ENCODE measurements around the gene NRARP. TPM values are rescaled to one million over a fixed set of nuclear protein-coding genes. Genes with fewer than 3 reads are reported as not detected.

The NRARP gene
- total and polyA plus RNA-seq, 2 experiments from 2014 or later = 4.0 to 55.1 TPM

- peaks cover 4% of the 10 kb centered on the region; the same call in 1 of the 2 replicates for H4K20me1 ChIP-seq (replicated peaks; ENCODE audit: insufficient read depth)
- peak within 1 kb of the TSS; percentile 64 for H3K4me3 ChIP-seq
- DNase-seq (ENCODE audit: low spot score) (peak; percentile 92), ATAC-seq (peak; percentile 32)
- H3K4me3 Mint-ChIP-seq = peak within 1 kb of the TSS; percentile 68
- H3K79me2 ChIP-seq (replicated peaks; ENCODE audit: insufficient read depth) = no peaks in the 10 kb centered on the region
- peaks cover 7% of the 10 kb centered on the region for H3K36me3 Mint-ChIP-seq (ENCODE audit: low read depth)
- peak within 1 kb of the TSS; percentile 47; the same call in 1 of the 2 replicates for H2AFZ ChIP-seq
- peaks cover 11% of the 10 kb centered on the region for H3K27me3 ChIP-seq (ENCODE audit: insufficient read depth)
- peak within 1 kb of the TSS; percentile 88 for H3K4me2 ChIP-seq
- H3K27ac Mint-ChIP-seq = peak within 1 kb of the TSS; percentile 97
- peaks cover 36% of the 10 kb centered on the region for H3K4me1 Mint-ChIP-seq
- no peaks in the 10 kb centered on the region for H3K36me3 ChIP-seq (ENCODE audit: insufficient read depth)
- H3K4me1 ChIP-seq (ENCODE audit: insufficient read depth) = peaks cover 12% of the 10 kb centered on the region
- H3K9me2 ChIP-seq (ENCODE audit: insufficient read depth) = no peaks in the 10 kb centered on the region
- peaks cover 34% of the 10 kb centered on the region for H3K27me3 Mint-ChIP-seq (ENCODE audit: insufficient read depth, low read depth, poor library complexity)
- TF ChIP-seq CTCF (conservative IDR thresholded peaks at IDR 0.05; ENCODE audit: low read depth in 2 of 2) (peak in 1 of 2 experiments; percentile 43; a peak in 2 of 4 replicates), POLR2AphosphoS5 (IDR thresholded peaks at IDR 0.05; ENCODE audit: low read depth) (peak; percentile 62), JUNB (IDR thresholded peaks at IDR 0.05; ENCODE audit: unreplicated experiment) (no peak)
- peak within 1 kb of the TSS; percentile 94 for H3K27ac ChIP-seq (ENCODE audit: low read depth)
- H3F3A ChIP-seq (replicated peaks; ENCODE audit: low read depth) = peaks cover 15% of the 10 kb centered on the region; the same call in 1 of the 2 replicates
- no peaks in the 10 kb centered on the region; the same call in 2 of the 3 replicates for H3K9me3 Mint-ChIP-seq
Measured at GRCh38 chr9:137277329-137278041, 24.6 kb downstream of the NRARP start, which contains the start of gene TOR4A. Gene TOR4A (plus strand): TSS chr9:137277726. CDS start chr9:137278690, 964 bp downstream.

- Histone ChIP-seq H3K36me3 (ENCODE audit: insufficient read depth) (no peaks in the 10 kb centered on the region), H3K79me2 (replicated peaks; ENCODE audit: insufficient read depth) (no peaks in the 10 kb centered on the region), H2AFZ (peak overlapping the region; percentile 47; the same call in 1 of the 2 replicates), H3K27me3 (ENCODE audit: insufficient read depth) (peaks cover 4% of the 10 kb centered on the region; the same call in 1 of the 2 replicates), H3F3A (replicated peaks; ENCODE audit: low read depth) (0 out of 2 replicates have a peak, but pooled peaks cover 13% of the 10 kb centered on the region), H4K20me1 (replicated peaks; ENCODE audit: insufficient read depth) (no peaks in the 10 kb centered on the region), H3K4me1 (ENCODE audit: insufficient read depth) (peaks cover 12% of the 10 kb centered on the region), H3K4me2 (peak overlapping the region; percentile 88), H3K27ac (ENCODE audit: low read depth) (peak overlapping the region; percentile 94), H3K9me2 (ENCODE audit: insufficient read depth) (no peaks in the 10 kb centered on the region), H3K4me3 (peak overlapping the region; percentile 64)
- DNase-seq (ENCODE audit: low spot score) = peak; percentile 79
- Mint-ChIP-seq H3K36me3 (ENCODE audit: low read depth) (peaks cover 7% of the 10 kb centered on the region), H3K4me1 (peaks cover 36% of the 10 kb centered on the region), H3K9me3 (no peaks in the 10 kb centered on the region; the same call in 2 of the 3 replicates), H3K27me3 (ENCODE audit: insufficient read depth, low read depth, poor library complexity) (peaks cover 31% of the 10 kb centered on the region), H3K4me3 (peak overlapping the region; percentile 68), H3K27ac (peak overlapping the region; percentile 97)
- ATAC-seq = peak; percentile 24
- TF ChIP-seq POLR2AphosphoS5 (IDR thresholded peaks at IDR 0.05; ENCODE audit: low read depth) (no peak), STAT1 (IDR thresholded peaks at IDR 0.05; ENCODE audit: unreplicated experiment) (no peak), ZNF114 (CRISPR knock-in tag; IDR thresholded peaks at IDR 0.05) (no peak), EZH2 (IDR thresholded peaks at IDR 0.05; ENCODE audit: low read depth, unreplicated experiment) (no peak), NANOG (IDR thresholded peaks at IDR 0.05; ENCODE audit: borderline replicate concordance) (no peak), ZNF331 (CRISPR knock-in tag; IDR thresholded peaks at IDR 0.05; ENCODE audit: low read depth) (no peak), ETS1 (IDR thresholded peaks at IDR 0.05) (no peak), JUNB (IDR thresholded peaks at IDR 0.05; ENCODE audit: unreplicated experiment) (no peak), REST (IDR thresholded peaks at IDR 0.05; ENCODE audit: unreplicated experiment) (no peak), CREB1 (CRISPR knock-in tag; IDR thresholded peaks at IDR 0.05; ENCODE audit: low read depth) (no peak), EZH2phosphoT487 (IDR thresholded peaks at IDR 0.05; ENCODE audit: unreplicated experiment) (no peak), CTCF (conservative IDR thresholded peaks at IDR 0.05; ENCODE audit: low read depth in 2 of 2) (no peak)
Measured at GRCh38 chr9:137276473-137277328, 25.4 kb downstream of the NRARP start.
